A549 (cell line): ENCODE measurements around the gene EIF4G3. TPM values are rescaled to one million over a fixed set of nuclear protein-coding genes. Genes with fewer than 3 reads are reported as not detected.
A peak's percentile ranks its signal among the peaks of the same experiment; 100 is the strongest.
"Not testable (repeated sequence)": the region's sequence is repeated elsewhere in the genome, so short reads cannot be mapped to it uniquely, and the experiment has no call there.

Experiments
- ATAC-seq, 2 experiments: fragments of 200-7000 bp in 1 of 2; fragments of >200 bp in 1 of 2; cut with Nextera tagmentation in 1 of 2; cut with Tn5 transposase in 1 of 2; 3 replicates each; pipeline versions ENCODE4 v1.8.0 to v1.9.1; 2018 to 2020; ENCODE audit warnings: mild to moderate bottlenecking in 1 of 2, moderate library complexity in 1 of 2
- CTCF ChIA-PET: fragments of 300-600 bp; sonication (Branson Sonifier 250); formaldehyde crosslinking; extraction: SDS; loops from one replicate; lab custom pipeline; 2021; ENCODE audit warnings: antibody characterized with exemption, inconsistent platforms; lab: Yijun Ruan, JAX
- POLR2A ChIA-PET: fragments of 350-600 bp; formaldehyde crosslinking; extraction: SDS; loops from one replicate; lab custom pipeline; 2021; ENCODE audit warnings: antibody characterized with exemption, inconsistent platforms; lab: Yijun Ruan, JAX
- DNase-seq, 2 experiments: peaks; one replicate each; pipeline versions ENCODE4 v3.0.0 to v3.0.0-alpha.2; 2011 to 2016; ENCODE audit warnings: low read depth in 1 of 2, low spot score in 1 of 2
- FAIRE-seq: peaks from 2 replicates; lab custom pipeline; 2011; peaks lifted over from hg19 to GRCh38; lab: Jason Lieb, UNC
- H3K27ac ChIP-seq, 2 experiments: fragments of >200 bp; sonication (Bioruptor Twin); formaldehyde crosslinking; 3 replicates each; pipeline ENCODE4 v1.5.1; 2016 to 2017
- H3K4me1 ChIP-seq: fragments of >200 bp; sonication (Bioruptor Twin); formaldehyde crosslinking; 3 replicates; pipeline ENCODE4 v1.6.1; 2016
- H3K4me2 ChIP-seq: fragments of >200 bp; sonication (Bioruptor Twin); formaldehyde crosslinking; 3 replicates; pipeline ENCODE4 v1.6.1; 2016
- H3K4me3 ChIP-seq: fragments of >200 bp; sonication (Bioruptor Twin); formaldehyde crosslinking; 3 replicates; pipeline ENCODE4 v1.5.1; 2016
- H3K9me3 ChIP-seq: fragments of >200 bp; sonication (Bioruptor Twin); formaldehyde crosslinking; 3 replicates; pipeline ENCODE4 v1.6.1; 2016
- CBX2 ChIP-seq: fragments of 200-600 bp; sonication (generic); IDR thresholded peaks from 2 replicates; pipeline ENCODE4 v1.6.1; 2016; ENCODE audit warnings: low read depth, mild to moderate bottlenecking, borderline replicate concordance
- CEBPB ChIP-seq, 2 experiments: fragments of >200 bp in 1 of 2; sonication (Bioruptor Twin) in 1 of 2; formaldehyde crosslinking in 1 of 2; IDR thresholded peaks; 2 replicates each; pipeline ENCODE4 v1.6.1; 2012 to 2016
- CHD2 ChIP-seq: fragments of 150-350 bp; IDR thresholded peaks from 2 replicates; pipeline ENCODE4 v1.6.1; 2014; ENCODE audit warnings: low read length; ENCODE audit not compliant: partially characterized antibody
- CHD4 ChIP-seq: fragments of 200-600 bp; sonication (generic); IDR thresholded peaks from 2 replicates; pipeline ENCODE4 v1.6.1; 2016; ENCODE audit warnings: antibody characterized with exemption, mild to moderate bottlenecking, borderline replicate concordance
- EHF ChIP-seq: fragments of 250-450 bp; sonication (Bioruptor Pico); IDR thresholded peaks from 2 replicates; pipeline ENCODE4 v1.5.0; 2020; ENCODE audit warnings: mild to moderate bottlenecking
- EHMT2 ChIP-seq: fragments of 200-600 bp; sonication (generic); IDR thresholded peaks from 2 replicates; pipeline ENCODE4 v1.6.1; 2016; ENCODE audit warnings: antibody characterized with exemption, low read depth, mild to moderate bottlenecking, moderate library complexity
- ESRRA ChIP-seq: fragments of 150-350 bp; IDR thresholded peaks from 2 replicates; pipeline ENCODE4 v1.6.1; 2014; ENCODE audit warnings: mild to moderate bottlenecking, low read length, borderline replicate concordance
- FOSB ChIP-seq: fragments of 250-450 bp; sonication (Bioruptor Pico); IDR thresholded peaks from 2 replicates; pipeline ENCODE4 v1.5.0; 2020; ENCODE audit warnings: mild to moderate bottlenecking, moderate library complexity
- GATA3 ChIP-seq: IDR thresholded peaks from 2 replicates; pipeline ENCODE4 v1.6.1; 2012; ENCODE audit warnings: borderline replicate concordance
- HES2 ChIP-seq: fragments of >200 bp; sonication (Bioruptor Twin); formaldehyde crosslinking; IDR thresholded peaks from 2 replicates; pipeline ENCODE4 v1.6.1; 2016
- HEYL ChIP-seq: fragments of 250-450 bp; sonication (Bioruptor Pico); IDR thresholded peaks from 2 replicates; pipeline ENCODE4 v1.8.0; 2021; ENCODE audit warnings: mild to moderate bottlenecking, moderate library complexity
- HOXB5 ChIP-seq: fragments of 250-450 bp; sonication (Bioruptor Pico); IDR thresholded peaks from 2 replicates; pipeline ENCODE4 v1.5.0; 2020; ENCODE audit warnings: mild to moderate bottlenecking, moderate library complexity
- JUN ChIP-seq, 2 experiments: fragments of >200 bp; sonication (Bioruptor Twin); formaldehyde crosslinking; IDR thresholded peaks; 2 replicates in 1 of 2; 3 replicates in 1 of 2; pipeline ENCODE4 v1.6.1; 2016 to 2017
- KDM5A ChIP-seq: fragments of 200-600 bp; sonication (generic); IDR thresholded peaks from 2 replicates; pipeline ENCODE4 v1.6.1; 2016; ENCODE audit warnings: antibody characterized with exemption, mild to moderate bottlenecking
- MAZ ChIP-seq: fragments of 150-350 bp; IDR thresholded peaks from 2 replicates; pipeline ENCODE4 v1.6.1; 2014; ENCODE audit warnings: antibody characterized with exemption, low read depth, low read length, borderline replicate concordance
- NR3C1 ChIP-seq: fragments of >200 bp; sonication (Bioruptor Twin); formaldehyde crosslinking; IDR thresholded peaks from 3 replicates; pipeline ENCODE4 v1.6.1; 2017
- PHF8 ChIP-seq: fragments of 200-600 bp; sonication (generic); IDR thresholded peaks from 2 replicates; pipeline ENCODE4 v1.6.1; 2016; ENCODE audit warnings: low read depth, mild to moderate bottlenecking, antibody characterized with exemption, moderate library complexity, borderline replicate concordance
- POLR2A ChIP-seq: IDR thresholded peaks from 2 replicates; pipeline ENCODE4 v1.6.1; 2012; ENCODE audit warnings: mild to moderate bottlenecking, low read length
- POLR2AphosphoS2 ChIP-seq: conservative IDR thresholded peaks from 2 replicates; pipeline ENCODE4 v1.6.1; 2012; ENCODE audit warnings: low read length, improper control_type of control experiment, inconsistent platforms
- SREBF2 ChIP-seq: fragments of 450-650 bp; IDR thresholded peaks from 2 replicates; pipeline ENCODE4 v1.6.1; 2014; ENCODE audit warnings: mild to moderate bottlenecking, moderate library complexity
- TP53 ChIP-seq: fragments of 250-450 bp; sonication (Bioruptor Pico); IDR thresholded peaks from 2 replicates; pipeline ENCODE4 v1.5.0; 2021; ENCODE audit warnings: mild to moderate bottlenecking, moderate library complexity
- ZNF302 ChIP-seq: fragments of 250-450 bp; sonication (Bioruptor Pico); IDR thresholded peaks from 2 replicates; pipeline ENCODE4 v1.9.0; 2021; ENCODE audit warnings: inconsistent platforms, mild to moderate bottlenecking, moderate library complexity
- ZSCAN20 ChIP-seq: fragments of 250-450 bp; sonication (Bioruptor Pico); IDR thresholded peaks from 2 replicates; pipeline ENCODE4 v1.8.0; 2022; ENCODE audit warnings: mild to moderate bottlenecking, moderate library complexity
- WGBS: methylation state at CpG from one replicate; pipeline ENCODE4 v1.1.6; 2017; ENCODE audit errors: missing lambda C conversion rate; 5-methylcytosine and 5-hydroxymethylcytosine counted together
- polyA plus RNA-seq, 4 experiments: library from polyadenylated mRNA; depleted of rRNA in 3 of 4; stranded (reverse); fragments of >200 nt; fragmentation: RNase III in 1 of 4; extraction: RNeasy Plus Mini Kit Qiagen cat#74134 plus additional on column Dnase treatment in 1 of 4; gene quantifications; 2 replicates in 3 of 4; 3 replicates in 1 of 4; pipeline ENCODE4 v1.2.3, GENCODE V29; 2011 to 2017
- TF ChIP-seq, protein P1 (sequence below): fragments of 250-450 bp; sonication (Bioruptor Pico); IDR thresholded peaks from 2 replicates; pipeline ENCODE4 v1.5.0; 2021; ENCODE audit warnings: mild to moderate bottlenecking, moderate library complexity, borderline replicate concordance
- TF ChIP-seq, protein P2 (sequence below): fragments of 200-600 bp; sonication (generic); IDR thresholded peaks from 2 replicates; pipeline ENCODE4 v1.6.1; 2016; ENCODE audit warnings: antibody characterized with exemption, mild to moderate bottlenecking, moderate library complexity
- TF ChIP-seq, protein P3 (sequence below): IDR thresholded peaks from 2 replicates; pipeline ENCODE4 v1.6.1; 2012

The EIF4G3 gene
- polyA plus RNA-seq, 2 of the 4 experiments (the other 2 are of a cell fraction) = 25.0 to 51.3 TPM

DNA sequence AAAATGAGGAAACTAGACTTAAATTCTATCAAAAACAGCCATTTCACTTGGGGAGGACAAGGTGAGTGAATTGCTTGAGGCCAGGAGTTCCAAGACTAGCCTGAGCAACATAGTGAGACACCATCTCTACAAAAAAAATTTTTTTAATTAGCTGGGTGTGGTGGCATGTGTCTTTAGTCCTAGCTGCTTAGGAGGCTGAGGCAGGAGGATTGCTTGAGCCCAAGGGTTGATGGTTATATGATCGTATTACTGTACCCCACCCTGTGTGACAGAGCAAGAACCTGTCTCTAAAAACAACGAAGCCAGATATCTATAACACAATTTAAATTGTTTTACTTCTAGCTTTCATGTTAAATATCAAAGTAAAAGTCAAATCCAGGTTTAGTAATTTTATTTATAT, 263.5 kb downstream of the EIF4G3 start:
- H3K4me2 ChIP-seq = no peak overlapping the region
- no peak for ATAC-seq
- no peak overlapping the region for H3K27ac ChIP-seq
- ChIA-PET CTCF (interaction anchor here (0.5 to 1.0 kb wide), 2 partner anchors 14 kb away, joined by 3 to 4 read pairs; no protein-coding TSS in a partner anchor), POLR2A (no interaction called here)
- WGBS = 90% methylated on average over 2 of the region's 2 CpGs
- no peak for FAIRE-seq
- H3K4me3 ChIP-seq = no peak overlapping the region
- no peaks in the 10 kb centered on the region for H3K4me1 ChIP-seq
- H3K9me3 ChIP-seq = no peaks in the 10 kb centered on the region
- DNase-seq = no peak
- TF ChIP-seq HOXB5 (CRISPR knock-in tag) (no peak), NR3C1 (no peak), ZNF302 (CRISPR knock-in tag) (no peak), ESRRA (no peak)

GRCh38 chr1:20907526-20907925, 269.2 kb downstream of the EIF4G3 start:
- H3K4me1 ChIP-seq, ATAC-seq, H3K27ac ChIP-seq, H3K4me2 ChIP-seq, H3K4me3 ChIP-seq, DNase-seq, H3K9me3 ChIP-seq, FAIRE-seq, POLR2A ChIA-PET, CTCF ChIA-PET: not testable (repeated sequence)
- WGBS = 94% methylated on average over 2 of the region's 2 CpGs

GRCh38 chr1:20903437-20903836, 273.3 kb downstream of the EIF4G3 start:
- 54% methylated on average over 2 of the region's 2 CpGs for WGBS
- CTCF ChIA-PET = no interaction called here
- POLR2A ChIA-PET = interaction anchor here (0.6 kb wide), 1 partner anchor 81 kb away, joined by 3 read pairs; no protein-coding TSS in a partner anchor

GRCh38 chr1:20900056-20900455, 276.6 kb downstream of the EIF4G3 start:
- Histone ChIP-seq H3K9me3 (no peaks in the 10 kb centered on the region), H3K4me2 (peak overlapping the region; percentile 33; the same call in 2 of the 3 replicates), H3K4me3 (no peak overlapping the region), H3K27ac (peak overlapping the region; percentile 81 to 84; a peak in 5 of 6 replicates), H3K4me1 (peaks cover 64% of the 10 kb centered on the region)
- ChIA-PET CTCF (interaction anchor here (0.7 to 1.4 kb wide), 4 partner anchors 13 to 295 kb away, joined by 3 to 10 read pairs (median 4); no protein-coding TSS in a partner anchor), POLR2A (interaction anchor here (0.7 to 1.4 kb wide), 2 partner anchors 62 to 113 kb away, joined by 5 read pairs; partner anchors contain the start of gene HP1BP3)
- DNase-seq (no peak), ATAC-seq (no peak), FAIRE-seq (no peak)
- TF ChIP-seq HES2 (no peak), ZSCAN20 (CRISPR knock-in tag) (no peak), ZNF302 (CRISPR knock-in tag) (no peak), GATA3 (no peak), ESRRA (no peak), SREBF2 (no peak), HOXB5 (CRISPR knock-in tag) (no peak), CHD2 (no peak), KDM5A (no peak), POLR2A (no peak), CBX2 (no peak), JUN (IDR thresholded peaks at IDR 0.05) (no peak), EHF (CRISPR knock-in tag) (no peak), MAZ (no peak), TP53 (no peak), FOSB (CRISPR knock-in tag) (no peak)
- TF ChIP-seq, protein P1, sequence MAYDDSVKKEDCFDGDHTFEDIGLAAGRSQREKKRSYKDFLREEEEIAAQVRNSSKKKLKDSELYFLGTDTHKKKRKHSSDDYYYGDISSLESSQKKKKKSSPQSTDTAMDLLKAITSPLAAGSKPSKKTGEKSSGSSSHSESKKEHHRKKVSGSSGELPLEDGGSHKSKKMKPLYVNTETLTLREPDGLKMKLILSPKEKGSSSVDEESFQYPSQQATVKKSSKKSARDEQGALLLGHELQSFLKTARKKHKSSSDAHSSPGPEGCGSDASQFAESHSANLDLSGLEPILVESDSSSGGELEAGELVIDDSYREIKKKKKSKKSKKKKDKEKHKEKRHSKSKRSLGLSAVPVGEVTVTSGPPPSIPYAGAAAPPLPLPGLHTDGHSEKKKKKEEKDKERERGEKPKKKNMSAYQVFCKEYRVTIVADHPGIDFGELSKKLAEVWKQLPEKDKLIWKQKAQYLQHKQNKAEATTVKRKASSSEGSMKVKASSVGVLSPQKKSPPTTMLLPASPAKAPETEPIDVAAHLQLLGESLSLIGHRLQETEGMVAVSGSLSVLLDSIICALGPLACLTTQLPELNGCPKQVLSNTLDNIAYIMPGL = no peak
- TF ChIP-seq, protein P2, sequence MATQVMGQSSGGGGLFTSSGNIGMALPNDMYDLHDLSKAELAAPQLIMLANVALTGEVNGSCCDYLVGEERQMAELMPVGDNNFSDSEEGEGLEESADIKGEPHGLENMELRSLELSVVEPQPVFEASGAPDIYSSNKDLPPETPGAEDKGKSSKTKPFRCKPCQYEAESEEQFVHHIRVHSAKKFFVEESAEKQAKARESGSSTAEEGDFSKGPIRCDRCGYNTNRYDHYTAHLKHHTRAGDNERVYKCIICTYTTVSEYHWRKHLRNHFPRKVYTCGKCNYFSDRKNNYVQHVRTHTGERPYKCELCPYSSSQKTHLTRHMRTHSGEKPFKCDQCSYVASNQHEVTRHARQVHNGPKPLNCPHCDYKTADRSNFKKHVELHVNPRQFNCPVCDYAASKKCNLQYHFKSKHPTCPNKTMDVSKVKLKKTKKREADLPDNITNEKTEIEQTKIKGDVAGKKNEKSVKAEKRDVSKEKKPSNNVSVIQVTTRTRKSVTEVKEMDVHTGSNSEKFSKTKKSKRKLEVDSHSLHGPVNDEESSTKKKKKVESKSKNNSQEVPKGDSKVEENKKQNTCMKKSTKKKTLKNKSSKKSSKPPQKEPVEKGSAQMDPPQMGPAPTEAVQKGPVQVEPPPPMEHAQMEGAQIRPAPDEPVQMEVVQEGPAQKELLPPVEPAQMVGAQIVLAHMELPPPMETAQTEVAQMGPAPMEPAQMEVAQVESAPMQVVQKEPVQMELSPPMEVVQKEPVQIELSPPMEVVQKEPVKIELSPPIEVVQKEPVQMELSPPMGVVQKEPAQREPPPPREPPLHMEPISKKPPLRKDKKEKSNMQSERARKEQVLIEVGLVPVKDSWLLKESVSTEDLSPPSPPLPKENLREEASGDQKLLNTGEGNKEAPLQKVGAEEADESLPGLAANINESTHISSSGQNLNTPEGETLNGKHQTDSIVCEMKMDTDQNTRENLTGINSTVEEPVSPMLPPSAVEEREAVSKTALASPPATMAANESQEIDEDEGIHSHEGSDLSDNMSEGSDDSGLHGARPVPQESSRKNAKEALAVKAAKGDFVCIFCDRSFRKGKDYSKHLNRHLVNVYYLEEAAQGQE = no peak

More at GRCh38 chr1:20903437-20903836, 273.3 kb downstream of the EIF4G3 start:
- H3K27ac ChIP-seq = no peak overlapping the region
- H3K4me1 ChIP-seq = peaks cover 35% of the 10 kb centered on the region
- TF ChIP-seq EHF (CRISPR knock-in tag) = no peak
- TF ChIP-seq FOSB (CRISPR knock-in tag) = no peak
- TF ChIP-seq MAZ = no peak
- TF ChIP-seq CBX2 = no peak
- no peak for TF ChIP-seq EHMT2
- TF ChIP-seq CHD4 = no peak
- no peak for TF ChIP-seq HEYL (CRISPR knock-in tag)
- no peak for TF ChIP-seq PHF8
- no peak for TF ChIP-seq POLR2AphosphoS2
- TF ChIP-seq CEBPB (IDR thresholded peaks at IDR 0.05) = no peak
- TF ChIP-seq, protein P3, sequence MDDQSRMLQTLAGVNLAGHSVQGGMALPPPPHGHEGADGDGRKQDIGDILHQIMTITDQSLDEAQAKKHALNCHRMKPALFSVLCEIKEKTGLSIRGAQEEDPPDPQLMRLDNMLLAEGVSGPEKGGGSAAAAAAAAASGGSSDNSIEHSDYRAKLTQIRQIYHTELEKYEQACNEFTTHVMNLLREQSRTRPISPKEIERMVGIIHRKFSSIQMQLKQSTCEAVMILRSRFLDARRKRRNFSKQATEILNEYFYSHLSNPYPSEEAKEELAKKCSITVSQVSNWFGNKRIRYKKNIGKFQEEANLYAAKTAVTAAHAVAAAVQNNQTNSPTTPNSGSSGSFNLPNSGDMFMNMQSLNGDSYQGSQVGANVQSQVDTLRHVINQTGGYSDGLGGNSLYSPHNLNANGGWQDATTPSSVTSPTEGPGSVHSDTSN = no peak
- TF ChIP-seq, all 56 proteins: peak for 0
- FAIRE-seq = no peak
- no peak overlapping the region for H3K4me2 ChIP-seq
- no peaks in the 10 kb centered on the region for H3K9me3 ChIP-seq
- ATAC-seq = peak; percentile 30 to 66; a peak in 4 of 6 replicates
- DNase-seq = peak in 1 of 2 experiments; percentile 53
- H3K4me3 ChIP-seq = no peak overlapping the region
